HepG2 (cell line): ENCODE measurements around the gene TAS2R43. TPM values are rescaled to one million over a fixed set of nuclear protein-coding genes. Genes with fewer than 3 reads are reported as not detected.

Experiments used
- ATAC-seq: fragments of 200-7000 bp; cut with Tn5 transposase; 3 replicates; pipeline ENCODE4 v1.9.1; 2020; ENCODE audit warnings: mild to moderate bottlenecking, moderate library complexity
- BruUV-seq: library from RNA; stranded (reverse); fragments of 400-500 nt; replicated peaks from 2 replicates; lab custom pipeline; 2021; lab: Mats Ljungman, UMichigan
- CTCF ChIA-PET: fragments of 300-600 bp; formaldehyde crosslinking; extraction: SDS; loops from one replicate; lab custom pipeline; 2021; ENCODE audit warnings: low total read pairs, inconsistent platforms, low intra/inter-chr PET ratio; lab: Yijun Ruan, JAX
- POLR2A ChIA-PET: fragments of 350-600 bp; sonication (Branson Sonifier 250); formaldehyde crosslinking; loops from one replicate; lab custom pipeline; 2020; ENCODE audit warnings: antibody characterized with exemption, inconsistent platforms; lab: Yijun Ruan, JAX
- DNase-seq: peaks from one replicate; pipeline ENCODE4 v3.0.0-alpha.2; 2015; ENCODE audit warnings: low spot score
- FAIRE-seq: peaks from 3 replicates; lab custom pipeline; 2011; peaks lifted over from hg19 to GRCh38; lab: Jason Lieb, UNC
- H2AFZ ChIP-seq: one replicate; pipeline ENCODE4 v1.6.1; 2011; ENCODE audit warnings: low read length, inconsistent platforms
- H3K27ac ChIP-seq: fragments of 300-600 bp; 3 replicates; pipeline ENCODE4 v1.8.0; 2011; ENCODE audit warnings: mixed run types, mild to moderate bottlenecking, mixed read lengths, low read length, inconsistent platforms; ENCODE audit not compliant: insufficient read depth; ENCODE audit errors: extremely low read length
- H3K27me3 ChIP-seq, 2 experiments: fragments of 200-600 bp in 1 of 2; 2 replicates in 1 of 2; 3 replicates in 1 of 2; pipeline versions ENCODE4 v1.6.0 to v1.8.0; 2011; ENCODE audit warnings: low read length in 2 of 2, mild to moderate bottlenecking in 2 of 2, moderate library complexity in 2 of 2, inconsistent platforms in 1 of 2; ENCODE audit not compliant: insufficient read depth in 2 of 2, control insufficient read depth in 1 of 2
- H3K36me3 ChIP-seq, 2 experiments: fragments of 200-600 bp in 1 of 2; replicated peaks in 1 of 2; 2 replicates in 1 of 2; 3 replicates in 1 of 2; pipeline versions ENCODE4 v1.5.1 to v1.8.0; 2011; ENCODE audit warnings: low read length in 2 of 2, inconsistent platforms in 1 of 2; ENCODE audit not compliant: insufficient read depth in 2 of 2, control insufficient read depth in 1 of 2
- H3K4me1 ChIP-seq: 2 replicates; pipeline ENCODE4 v1.5.1; 2012; ENCODE audit warnings: low read length, inconsistent platforms; ENCODE audit not compliant: insufficient read depth
- H3K4me2 ChIP-seq: 2 replicates; pipeline ENCODE4 v1.6.0; 2011; ENCODE audit warnings: low read depth, low read length, inconsistent platforms
- H3K4me3 ChIP-seq, 3 experiments: fragments of 200-600 bp in 1 of 3; sonication (generic), shearing (Covaris generic) in 1 of 3; replicated peaks in 1 of 3; 2 replicates each; pipeline ENCODE4 v1.5.1; 2011 to 2016; ENCODE audit warnings: low read length in 3 of 3, inconsistent platforms in 2 of 3, low read depth in 2 of 3, mild to moderate bottlenecking in 2 of 3, control low read depth in 1 of 3, mixed read lengths in 1 of 3; ENCODE audit not compliant: insufficient read depth in 1 of 3
- H3K79me2 ChIP-seq: one replicate; pipeline ENCODE4 v1.6.1; 2011; ENCODE audit warnings: low read length, inconsistent platforms; ENCODE audit not compliant: insufficient read depth
- H3K9ac ChIP-seq: 2 replicates; pipeline ENCODE4 v1.6.0; 2011; ENCODE audit warnings: mild to moderate bottlenecking, low read depth, low read length, inconsistent platforms; ENCODE audit not compliant: insufficient read depth
- H3K9me3 ChIP-seq: 2 replicates; pipeline ENCODE4 v1.5.1; 2012; ENCODE audit warnings: mild to moderate bottlenecking, low read length
- H4K20me1 ChIP-seq: 2 replicates; pipeline ENCODE4 v1.6.0; 2011; ENCODE audit warnings: inconsistent platforms, mild to moderate bottlenecking, low read length, moderate library complexity; ENCODE audit not compliant: insufficient read depth
- CC2D1A ChIP-seq: sonication (generic); formaldehyde crosslinking; IDR thresholded peaks from 2 replicates; pipeline ENCODE4 v1.8.1; 2023; ENCODE audit warnings: mild to moderate bottlenecking, missing genetic modification reagents
- NCOA2 ChIP-seq: sonication (generic); formaldehyde crosslinking; IDR thresholded peaks from 2 replicates; pipeline ENCODE4 v1.8.0; 2022; ENCODE audit warnings: inconsistent platforms
- ZNF180 ChIP-seq: sonication (generic); formaldehyde crosslinking; IDR thresholded peaks from 2 replicates; pipeline ENCODE4 v1.4.0; 2020; ENCODE audit warnings: low read depth, missing genetic modification reagents, borderline replicate concordance
- ZNF441 ChIP-seq: sonication (generic); formaldehyde crosslinking; IDR thresholded peaks from 2 replicates; pipeline ENCODE4 v1.7.0; 2021; ENCODE audit warnings: missing genetic modification reagents, borderline replicate concordance
- WGBS: methylation state at CpG from one replicate; pipeline ENCODE4 v1.1.6; 2017; ENCODE audit warnings: low lambda C conversion rate; 5-methylcytosine and 5-hydroxymethylcytosine counted together
- in situ Hi-C: cut with HindIII; loops from 2 replicates; pipeline ENCODE4 v1.10.0; 2017; ENCODE audit warnings: low pct_unique_long_range_greater_than_20kb; ENCODE audit not compliant: extremely low pct_ligation_motif_present
- intact Hi-C: fragments of 100-400 bp; cut with micrococcal nuclease; formaldehyde crosslinking; loops from one replicate; pipeline ENCODE4 v1.10.0; 2022; ENCODE audit not compliant: unreplicated experiment
- polyA plus RNA-seq, 8 experiments: library from polyadenylated mRNA; depleted of rRNA in 3 of 8; stranded (reverse) in 7 of 8; unstranded in 1 of 8; fragments of >200 nt; fragmentation: Illumina TruSeq in 4 of 8; extraction: Trizol in 4 of 8; gene quantifications; 2 replicates each; pipeline versions ENCODE4 v1.2.1 to v1.2.3, GENCODE V29; 2011 to 2016; ENCODE audit warnings: low read depth in 4 of 8, missing spikeins in 1 of 8, mixed read lengths in 1 of 8; ENCODE audit not compliant: insufficient read depth in 1 of 8
- total RNA-seq, 5 experiments: library from RNA; depleted of rRNA; stranded (reverse); fragments of >200 nt; fragmentation: Illumina TruSeq; extraction: Trizol; gene quantifications; 2 replicates each; pipeline ENCODE4 v1.2.3, GENCODE V29; 2016; ENCODE audit warnings: low read depth in 1 of 5
- TF ChIP-seq, protein P1 (sequence below): sonication (generic); formaldehyde crosslinking; IDR thresholded peaks from 2 replicates; pipeline ENCODE4 v1.4.0; 2020; ENCODE audit warnings: missing genetic modification reagents
- TF ChIP-seq, protein P2 (sequence below): sonication (generic); formaldehyde crosslinking; IDR thresholded peaks from 2 replicates; pipeline ENCODE4 v1.8.0; 2022; ENCODE audit warnings: mild to moderate bottlenecking, missing genetic modification reagents, moderate library complexity
- TF ChIP-seq, protein P3 (sequence below): IDR thresholded peaks from 2 replicates; pipeline ENCODE4 v1.6.1; 2016
- TF ChIP-seq, protein P4 (sequence below): IDR thresholded peaks from 2 replicates; pipeline ENCODE4 v1.6.1; 2016
- TF ChIP-seq, protein P5 (sequence below): sonication (generic); formaldehyde crosslinking; IDR thresholded peaks from 2 replicates; pipeline ENCODE4 v1.8.0; 2023; ENCODE audit warnings: mild to moderate bottlenecking, missing genetic modification reagents

The TAS2R43 gene
- total and polyA plus RNA-seq, 2 of the 13 experiments (the other 11 are each of a cell fraction or from before 2014, with no cell fraction given) = 0.15 to 1.7 TPM

DNA sequence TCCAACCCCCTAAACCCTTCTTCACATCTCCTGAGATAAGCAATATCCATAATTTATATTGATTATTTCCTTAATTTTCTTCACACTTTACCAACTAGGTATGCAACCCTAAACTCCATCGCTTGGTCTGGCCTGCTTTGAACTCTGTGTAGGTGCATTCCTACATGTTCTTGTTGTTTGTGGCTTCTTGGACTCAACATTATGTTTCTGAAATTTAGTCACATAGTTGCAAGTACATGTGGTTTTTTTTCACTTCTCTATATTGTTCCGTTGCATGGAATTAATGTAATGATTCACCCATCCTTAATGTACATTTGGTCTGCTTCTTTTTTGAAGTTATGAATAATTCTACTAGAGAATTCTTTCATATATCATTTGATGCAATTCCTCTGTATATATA is 44.0 kb upstream of the TAS2R43 start:
- ChIA-PET POLR2A (no interaction called here), CTCF (no interaction called here)
- Histone ChIP-seq H3K9me3 (no peaks in the 10 kb centered on the region), H3K4me1 (0 out of 2 replicates have a peak, but pooled peaks cover 9% of the 10 kb centered on the region), H3K4me2 (no peak overlapping the region), H3K79me2 (peaks cover 55% of the 10 kb centered on the region), H2AFZ (no peak overlapping the region), H3K4me3 (no peak overlapping the region), H3K27ac (no peak overlapping the region), H4K20me1 (0 out of 2 replicates have a peak, but pooled peaks cover 5% of the 10 kb centered on the region), H3K9ac (no peak overlapping the region), H3K27me3 (no peaks in the 10 kb centered on the region; a peak in 1 of 5 replicates), H3K36me3 (no peaks in the 10 kb centered on the region)
- WGBS = 48% methylated on average over 2 of the region's 2 CpGs
- no TSS peak for BruUV-seq
- FAIRE-seq = no peak
- no peak for ATAC-seq
- DNase-seq = no peak
- intact Hi-C loops = no loop called here
- TF ChIP-seq ZNF180 (CRISPR knock-in tag) = no peak
- TF ChIP-seq, protein P1, sequence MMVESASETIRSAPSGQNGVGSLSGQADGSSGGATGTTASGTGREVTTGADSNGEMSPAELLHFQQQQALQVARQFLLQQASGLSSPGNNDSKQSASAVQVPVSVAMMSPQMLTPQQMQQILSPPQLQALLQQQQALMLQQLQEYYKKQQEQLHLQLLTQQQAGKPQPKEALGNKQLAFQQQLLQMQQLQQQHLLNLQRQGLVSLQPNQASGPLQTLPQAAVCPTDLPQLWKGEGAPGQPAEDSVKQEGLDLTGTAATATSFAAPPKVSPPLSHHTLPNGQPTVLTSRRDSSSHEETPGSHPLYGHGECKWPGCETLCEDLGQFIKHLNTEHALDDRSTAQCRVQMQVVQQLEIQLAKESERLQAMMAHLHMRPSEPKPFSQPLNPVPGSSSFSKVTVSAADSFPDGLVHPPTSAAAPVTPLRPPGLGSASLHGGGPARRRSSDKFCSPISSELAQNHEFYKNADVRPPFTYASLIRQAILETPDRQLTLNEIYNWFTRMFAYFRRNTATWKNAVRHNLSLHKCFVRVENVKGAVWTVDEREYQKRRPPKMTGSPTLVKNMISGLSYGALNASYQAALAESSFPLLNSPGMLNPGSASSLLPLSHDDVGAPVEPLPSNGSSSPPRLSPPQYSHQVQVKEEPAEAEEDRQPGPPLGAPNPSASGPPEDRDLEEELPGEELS = no peak
- TF ChIP-seq CC2D1A (CRISPR knock-in tag) = no peak
- TF ChIP-seq ZNF441 (CRISPR knock-in tag) = no peak
- TF ChIP-seq, protein P2, sequence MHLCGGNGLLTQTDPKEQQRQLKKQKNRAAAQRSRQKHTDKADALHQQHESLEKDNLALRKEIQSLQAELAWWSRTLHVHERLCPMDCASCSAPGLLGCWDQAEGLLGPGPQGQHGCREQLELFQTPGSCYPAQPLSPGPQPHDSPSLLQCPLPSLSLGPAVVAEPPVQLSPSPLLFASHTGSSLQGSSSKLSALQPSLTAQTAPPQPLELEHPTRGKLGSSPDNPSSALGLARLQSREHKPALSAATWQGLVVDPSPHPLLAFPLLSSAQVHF = no peak
- TF ChIP-seq, protein P3, sequence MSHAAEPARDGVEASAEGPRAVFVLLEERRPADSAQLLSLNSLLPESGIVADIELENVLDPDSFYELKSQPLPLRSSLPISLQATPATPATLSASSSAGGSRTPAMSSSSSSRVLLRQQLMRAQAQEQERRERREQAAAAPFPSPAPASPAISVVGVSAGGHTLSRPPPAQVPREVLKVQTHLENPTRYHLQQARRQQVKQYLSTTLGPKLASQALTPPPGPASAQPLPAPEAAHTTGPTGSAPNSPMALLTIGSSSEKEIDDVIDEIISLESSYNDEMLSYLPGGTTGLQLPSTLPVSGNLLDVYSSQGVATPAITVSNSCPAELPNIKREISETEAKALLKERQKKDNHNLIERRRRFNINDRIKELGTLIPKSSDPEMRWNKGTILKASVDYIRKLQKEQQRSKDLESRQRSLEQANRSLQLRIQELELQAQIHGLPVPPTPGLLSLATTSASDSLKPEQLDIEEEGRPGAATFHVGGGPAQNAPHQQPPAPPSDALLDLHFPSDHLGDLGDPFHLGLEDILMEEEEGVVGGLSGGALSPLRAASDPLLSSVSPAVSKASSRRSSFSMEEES (CRISPR knock-in tag) = no peak
- TF ChIP-seq, protein P4, sequence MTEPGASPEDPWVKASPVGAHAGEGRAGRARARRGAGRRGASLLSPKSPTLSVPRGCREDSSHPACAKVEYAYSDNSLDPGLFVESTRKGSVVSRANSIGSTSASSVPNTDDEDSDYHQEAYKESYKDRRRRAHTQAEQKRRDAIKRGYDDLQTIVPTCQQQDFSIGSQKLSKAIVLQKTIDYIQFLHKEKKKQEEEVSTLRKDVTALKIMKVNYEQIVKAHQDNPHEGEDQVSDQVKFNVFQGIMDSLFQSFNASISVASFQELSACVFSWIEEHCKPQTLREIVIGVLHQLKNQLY (CRISPR knock-in tag) = no peak
- no peak for TF ChIP-seq NCOA2
- TF ChIP-seq, protein P5, sequence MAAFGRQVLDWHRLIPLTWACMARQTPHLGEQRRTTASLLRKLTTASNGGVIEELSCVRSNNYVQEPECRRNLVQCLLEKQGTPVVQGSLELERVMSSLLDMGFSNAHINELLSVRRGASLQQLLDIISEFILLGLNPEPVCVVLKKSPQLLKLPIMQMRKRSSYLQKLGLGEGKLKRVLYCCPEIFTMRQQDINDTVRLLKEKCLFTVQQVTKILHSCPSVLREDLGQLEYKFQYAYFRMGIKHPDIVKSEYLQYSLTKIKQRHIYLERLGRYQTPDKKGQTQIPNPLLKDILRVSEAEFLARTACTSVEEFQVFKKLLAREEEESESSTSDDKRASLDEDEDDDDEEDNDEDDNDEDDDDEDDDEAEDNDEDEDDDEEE (CRISPR knock-in tag) = no peak
- in situ Hi-C loops = no loop called here
